Kidney epithelial cell (primary cell): Measurements from ENCODE around the gene C18orf54. TPM values are rescaled to one million over a fixed set of nuclear protein-coding genes. Genes with fewer than 3 reads are reported as not detected.
"Not testable (repeated sequence)": the region's sequence is repeated elsewhere in the genome, so short reads cannot be mapped to it uniquely, and the experiment has no call there.

Source experiments
- DNase-seq: peaks from one replicate; pipeline ENCODE4 v3.0.0-alpha.2; 2010; ENCODE audit warnings: low read depth
- H3K27me3 ChIP-seq: 2 replicates; pipeline ENCODE4 v1.6.0; 2011; ENCODE audit warnings: low read length; ENCODE audit not compliant: control insufficient read depth, insufficient read depth
- H3K36me3 ChIP-seq: 2 replicates; pipeline ENCODE4 v1.5.1; 2011; ENCODE audit warnings: low read length; ENCODE audit not compliant: control insufficient read depth, insufficient read depth
- H3K4me3 ChIP-seq: 2 replicates; pipeline ENCODE4 v1.5.1; 2011; ENCODE audit warnings: low read depth, mild to moderate bottlenecking, control low read depth, low read length
- total RNA-seq: library from RNA; depleted of rRNA; stranded (reverse); fragments of >200 nt; gene quantifications from 2 replicates; pipeline ENCODE4 v1.2.3, GENCODE V29; 2015
- TF ChIP-seq, protein P1 (sequence below): IDR thresholded peaks from 2 replicates; pipeline ENCODE4 v1.5.1; 2011; ENCODE audit warnings: mild to moderate bottlenecking, moderate library complexity, low read length, control low read depth, inconsistent platforms; ENCODE audit not compliant: insufficient read depth, poor library complexity, severe bottlenecking

Gene C18orf54
- total RNA-seq = 3.4 and 4.4 TPM in 2 replicates

DNA sequence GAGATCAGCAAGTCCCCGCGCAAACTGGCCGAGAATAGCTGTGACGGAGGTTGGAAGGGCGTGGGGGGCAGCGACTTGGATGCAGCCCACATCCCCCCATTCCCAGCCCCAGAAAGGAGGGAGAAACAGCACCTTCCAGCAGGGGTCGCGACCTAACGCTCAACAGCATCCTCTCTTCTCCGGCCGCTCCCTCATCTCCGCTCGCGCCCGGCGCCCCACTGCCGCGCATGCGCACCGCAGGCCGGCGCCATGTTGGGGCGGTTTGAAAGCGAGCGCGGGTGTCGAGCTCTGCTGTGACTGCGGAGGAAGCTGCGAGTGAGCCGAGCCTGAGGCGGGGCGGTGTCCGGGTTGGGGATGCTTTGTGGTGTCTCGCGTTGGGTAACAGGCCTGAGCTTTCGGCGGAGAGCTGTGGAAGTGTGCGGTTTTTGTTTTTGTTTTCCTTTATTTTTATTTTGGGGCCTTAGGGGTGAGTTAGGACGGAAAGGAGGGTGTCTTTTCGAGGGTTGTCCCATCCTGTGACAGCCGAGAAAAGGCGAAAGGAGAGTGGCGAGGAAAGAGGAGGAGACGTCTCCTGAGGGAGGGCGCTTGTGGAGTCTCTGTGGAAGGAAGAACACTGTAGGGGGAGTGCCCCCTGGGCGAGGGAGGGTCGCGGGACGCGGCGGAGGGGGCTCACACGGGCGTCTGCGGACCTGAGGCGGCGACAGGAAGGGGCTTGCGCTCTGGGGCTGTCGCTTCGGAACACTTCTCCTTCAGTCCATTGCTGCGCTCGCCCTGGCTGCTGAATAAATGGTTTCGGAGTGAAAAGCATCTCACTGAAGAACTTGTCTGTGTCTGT is at the start of gene C18orf54, which contains the start of gene STARD6:
C18orf54 (plus strand) TSS at position 247 of the 835 bp plus-strand sequence. CDS start 2,667 bp downstream, outside the sequence.
STARD6 (minus strand) TSS at position 199 of the 835 bp plus-strand sequence. CDS start 3,285 bp downstream, outside the sequence.
- Histone ChIP-seq H3K27me3 (no peaks in the 10 kb centered on the region), H3K36me3 (no peaks in the 10 kb centered on the region), H3K4me3 (peak within 1 kb of the TSS; percentile 83)
- TF ChIP-seq, protein P1, sequence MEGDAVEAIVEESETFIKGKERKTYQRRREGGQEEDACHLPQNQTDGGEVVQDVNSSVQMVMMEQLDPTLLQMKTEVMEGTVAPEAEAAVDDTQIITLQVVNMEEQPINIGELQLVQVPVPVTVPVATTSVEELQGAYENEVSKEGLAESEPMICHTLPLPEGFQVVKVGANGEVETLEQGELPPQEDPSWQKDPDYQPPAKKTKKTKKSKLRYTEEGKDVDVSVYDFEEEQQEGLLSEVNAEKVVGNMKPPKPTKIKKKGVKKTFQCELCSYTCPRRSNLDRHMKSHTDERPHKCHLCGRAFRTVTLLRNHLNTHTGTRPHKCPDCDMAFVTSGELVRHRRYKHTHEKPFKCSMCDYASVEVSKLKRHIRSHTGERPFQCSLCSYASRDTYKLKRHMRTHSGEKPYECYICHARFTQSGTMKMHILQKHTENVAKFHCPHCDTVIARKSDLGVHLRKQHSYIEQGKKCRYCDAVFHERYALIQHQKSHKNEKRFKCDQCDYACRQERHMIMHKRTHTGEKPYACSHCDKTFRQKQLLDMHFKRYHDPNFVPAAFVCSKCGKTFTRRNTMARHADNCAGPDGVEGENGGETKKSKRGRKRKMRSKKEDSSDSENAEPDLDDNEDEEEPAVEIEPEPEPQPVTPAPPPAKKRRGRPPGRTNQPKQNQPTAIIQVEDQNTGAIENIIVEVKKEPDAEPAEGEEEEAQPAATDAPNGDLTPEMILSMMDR = peak; percentile 39
- DNase-seq = peak; percentile 56

GRCh38 chr18:54309564-54309963 is 48.1 kb upstream of the C18orf54 start:
- H3K36me3 ChIP-seq, H3K27me3 ChIP-seq, H3K4me3 ChIP-seq, DNase-seq: not testable (repeated sequence)

DNA sequence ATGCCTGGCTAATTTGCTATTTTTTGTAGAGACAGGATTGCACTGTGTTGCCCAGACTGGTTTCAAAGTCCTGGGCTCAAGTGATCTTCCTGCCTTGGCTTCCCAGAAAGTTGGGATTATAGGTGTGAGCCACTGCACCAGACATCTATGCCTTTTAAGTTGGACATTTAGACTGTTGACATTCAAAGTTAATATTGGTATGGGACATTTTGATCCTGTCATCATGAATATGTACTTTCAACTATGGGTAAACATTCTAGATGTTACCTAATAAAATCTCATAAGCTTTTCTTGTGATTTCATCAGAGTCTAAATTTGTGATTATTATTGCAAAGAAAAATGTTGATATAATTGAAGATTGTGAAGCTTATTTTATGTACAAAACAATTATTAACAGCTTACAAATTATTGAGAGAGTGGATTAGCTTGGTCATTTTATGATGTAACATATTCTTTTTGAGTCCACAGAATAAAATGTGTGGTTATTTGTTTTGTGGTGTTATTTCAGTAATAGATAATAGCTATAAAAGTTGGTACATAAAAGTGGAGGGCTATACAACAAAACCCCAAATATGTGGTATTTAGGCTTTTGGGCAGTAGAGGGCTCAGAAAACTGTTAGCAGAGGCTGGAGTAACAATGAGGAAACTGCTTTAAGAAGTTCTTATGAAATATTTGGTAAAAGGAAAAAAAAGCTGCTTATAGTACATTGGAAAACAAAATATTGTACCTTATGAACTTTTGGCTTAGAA is 41.5 kb upstream of the C18orf54 start:
- Histone ChIP-seq H3K27me3 (no peaks in the 10 kb centered on the region), H3K4me3 (no peak overlapping the region), H3K36me3 (no peaks in the 10 kb centered on the region)
- TF ChIP-seq, protein P1 = no peak
- no peak for DNase-seq

GRCh38 chr18:54323561-54323960 is 34.1 kb upstream of the C18orf54 start:
- DNase-seq = no peak
- H3K4me3 ChIP-seq = no peak overlapping the region
- TF ChIP-seq, protein P1 = no peak
- no peaks in the 10 kb centered on the region for H3K27me3 ChIP-seq
- H3K36me3 ChIP-seq = no peaks in the 10 kb centered on the region

DNA sequence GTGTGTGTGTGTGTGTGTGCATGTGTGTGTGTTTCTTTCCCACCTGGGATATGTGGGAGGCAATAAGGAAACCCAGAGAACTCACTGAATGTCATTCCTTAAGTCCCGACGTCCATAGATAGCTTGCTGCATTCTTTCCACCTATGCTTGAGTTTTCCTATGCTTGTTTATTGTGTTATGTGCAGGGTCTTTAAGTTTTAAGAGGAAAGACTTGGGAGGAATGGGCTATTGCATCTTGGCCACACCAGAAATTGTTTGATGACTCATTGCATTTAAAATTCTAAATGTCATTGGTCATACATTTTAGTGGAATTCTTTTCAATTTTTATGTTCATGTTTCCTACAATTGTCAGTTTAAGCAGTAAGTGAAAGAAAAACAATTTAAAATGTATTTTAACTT is 33.7 kb upstream of the C18orf54 start:
- Histone ChIP-seq H3K27me3 (no peaks in the 10 kb centered on the region), H3K36me3 (no peaks in the 10 kb centered on the region), H3K4me3 (no peak overlapping the region)
- TF ChIP-seq, protein P1 = no peak
- no peak for DNase-seq

- no peak for DNase-seq
- H3K27me3 ChIP-seq = no peaks in the 10 kb centered on the region
- H3K36me3 ChIP-seq = no peaks in the 10 kb centered on the region
- no peak overlapping the region for H3K4me3 ChIP-seq
- TF ChIP-seq, protein P1 = no peak
Observed at GRCh38 chr18:54327818-54328217, 29.9 kb upstream of the C18orf54 start.
